CD8-positive, alpha-beta memory T cell (primary cell): Measurements from ENCODE around the gene NENF. TPM values are rescaled to one million over a fixed set of nuclear protein-coding genes. Genes with fewer than 3 reads are reported as not detected.
A peak's percentile ranks its signal among the peaks of the same experiment; 100 is the strongest.

Experiments
- CTCF ChIA-PET: fragments of 350-600 bp; sonication (Branson Sonifier 250); formaldehyde crosslinking; loops from one replicate; lab custom pipeline; 2021; ENCODE audit warnings: antibody characterized with exemption; lab: Charles Lee
- POLR2A ChIA-PET: fragments of 350-600 bp; sonication (Branson Sonifier 250); formaldehyde crosslinking; loops from one replicate; lab custom pipeline; 2021; ENCODE audit warnings: antibody characterized with exemption; lab: Charles Lee
- DNase-seq, 5 donors: peaks; one replicate each; pipeline versions ENCODE4 v3.0.0 to v3.0.0-alpha.2; 2020 to 2022; ENCODE audit warnings: mixed read lengths in 1 of 5
- H3K27ac ChIP-seq: one replicate; pipeline ENCODE4 v1.7.0; 2013; ENCODE audit warnings: low read depth, mild to moderate bottlenecking, low read length, moderate library complexity
- H3K27me3 ChIP-seq: 2 replicates; pipeline ENCODE4 v1.7.0; 2013; ENCODE audit warnings: low read length, mild to moderate bottlenecking; ENCODE audit not compliant: insufficient read depth, poor library complexity, severe bottlenecking
- H3K36me3 ChIP-seq: 2 replicates; pipeline ENCODE4 v1.7.0; 2013; ENCODE audit warnings: mild to moderate bottlenecking, low read length, moderate library complexity; ENCODE audit not compliant: insufficient read depth
- H3K4me1 ChIP-seq: 2 replicates; pipeline ENCODE4 v1.7.0; 2013; ENCODE audit warnings: mild to moderate bottlenecking, low read length, moderate library complexity; ENCODE audit not compliant: insufficient read depth
- H3K4me3 ChIP-seq: 2 replicates; pipeline ENCODE4 v1.7.0; 2013; ENCODE audit warnings: mild to moderate bottlenecking, low read length
- H3K9me3 ChIP-seq: 2 replicates; pipeline ENCODE4 v1.7.0; 2013; ENCODE audit warnings: mild to moderate bottlenecking, low read length
- H3K27ac Mint-ChIP-seq, 8 donors: one replicate each; pipeline ENCODE4 v1.8.0; 2020 to 2021; ENCODE audit warnings: mixed read lengths in 8 of 8, mild to moderate bottlenecking in 6 of 8, inconsistent platforms in 3 of 8, moderate library complexity in 3 of 8
- H3K27me3 Mint-ChIP-seq, 2 donors: one replicate each; pipeline ENCODE4 v1.8.0; 2020 to 2021; ENCODE audit warnings: mixed read lengths in 2 of 2, mild to moderate bottlenecking in 1 of 2, moderate library complexity in 1 of 2
- H3K36me3 Mint-ChIP-seq, 3 donors: one replicate each; pipeline ENCODE4 v1.8.0; 2020 to 2021; ENCODE audit warnings: mixed read lengths in 3 of 3, inconsistent platforms in 1 of 3, mild to moderate bottlenecking in 1 of 3
- H3K4me1 Mint-ChIP-seq, 3 donors: one replicate each; pipeline ENCODE4 v1.8.0; 2020 to 2021; ENCODE audit warnings: mixed read lengths in 3 of 3, inconsistent platforms in 1 of 3, mild to moderate bottlenecking in 1 of 3
- H3K4me3 Mint-ChIP-seq, 7 donors: one replicate each; pipeline ENCODE4 v1.8.0; 2020 to 2021; ENCODE audit warnings: mixed read lengths in 7 of 7, mild to moderate bottlenecking in 6 of 7, moderate library complexity in 4 of 7, inconsistent platforms in 2 of 7
- H3K9me3 Mint-ChIP-seq, 5 donors: one replicate each; pipeline ENCODE4 v1.8.0; 2020 to 2022; ENCODE audit warnings: mixed read lengths in 5 of 5, mild to moderate bottlenecking in 3 of 5, moderate library complexity in 2 of 5, inconsistent platforms in 1 of 5
- polyA plus RNA-seq: library from polyadenylated mRNA; unstranded; fragments of 300-500 nt; fragmentation: Illumina TruSeq; gene quantifications from one replicate; pipeline ENCODE4 v1.2.3, GENCODE V29; 2021
- total RNA-seq, 2 experiments: library from RNA; stranded (reverse); gene quantifications; one replicate each; pipeline ENCODE4 v1.2.3, GENCODE V29; 2021

NENF gene
- total and polyA plus RNA-seq, 3 experiments from 2014 or later: 45.5 to 49.9 (median 47.9) TPM

- H3K4me3 ChIP-seq: peak overlapping the region; percentile 32
- Mint-ChIP-seq H3K36me3 (no peaks in the 10 kb centered on the region), H3K27me3 (peaks cover 0 to 4% of the 10 kb centered on the region in 2 donors), H3K9me3 (no peaks in the 10 kb centered on the region), H3K4me3 (peak overlapping the region; percentile 70 to 91 (median 74)), H3K4me1 (peaks cover 20 to 35% (median 30%) of the 10 kb centered on the region in 3 donors), H3K27ac (peak overlapping the region in 4 of 8 donors; percentile 37 to 73 (median 70))
- H3K36me3 ChIP-seq: no peaks in the 10 kb centered on the region
- CTCF ChIA-PET: interaction anchor here (1.8 kb wide), 1 partner anchor 23 kb away, joined by 15 read pairs; no protein-coding TSS in a partner anchor
- no peaks in the 10 kb centered on the region for H3K9me3 ChIP-seq
- no peak for DNase-seq
- POLR2A ChIA-PET: interaction anchor here (1.8 kb wide), 1 partner anchor 17 kb away, joined by 10 read pairs; the partner anchor contains the start of gene PACC1
- H3K27me3 ChIP-seq: no peaks in the 10 kb centered on the region
- H3K4me1 ChIP-seq: peaks cover 21% of the 10 kb centered on the region
- peak overlapping the region; percentile 55 for H3K27ac ChIP-seq
Observed at GRCh38 chr1:212432272-212432660, 454 bp upstream of the NENF start.

- ChIA-PET CTCF (interaction anchor here (1.8 kb wide), 1 partner anchor 21 kb away, joined by 15 read pairs; no protein-coding TSS in a partner anchor), POLR2A (interaction anchor here (1.0 to 1.8 kb wide), 3 partner anchors 19 to 147 kb away, joined by 3 to 10 read pairs (median 4); partner anchors contain the start of gene PACC1)
- Histone ChIP-seq H3K27ac (peak overlapping the region; percentile 64), H3K4me1 (peaks cover 25% of the 10 kb centered on the region), H3K27me3 (no peaks in the 10 kb centered on the region), H3K36me3 (no peaks in the 10 kb centered on the region), H3K4me3 (peak overlapping the region; percentile 67), H3K9me3 (no peaks in the 10 kb centered on the region)
- DNase-seq: no peak
- Mint-ChIP-seq H3K36me3 (no peaks in the 10 kb centered on the region), H3K27ac (peak overlapping the region in 5 of 8 donors; percentile 18 to 96 (median 71)), H3K4me1 (peaks cover 22 to 46% (median 40%) of the 10 kb centered on the region in 3 donors), H3K4me3 (peak overlapping the region; percentile 49 to 88 (median 82)), H3K27me3 (peaks cover 0 to 4% of the 10 kb centered on the region in 2 donors), H3K9me3 (no peaks in the 10 kb centered on the region)
Observed at GRCh38 chr1:212433577-212434462, 1.1 kb downstream of the NENF start.

- POLR2A ChIA-PET: no interaction called here
- peaks cover 22 to 46% (median 40%) of the 10 kb centered on the region in 3 donors for H3K4me1 Mint-ChIP-seq
Observed at GRCh38 chr1:212434992-212435391, 2.3 kb downstream of the NENF start.

GRCh38 chr1:212437179-212437798 lies 4.6 kb downstream of the NENF start:
- no peaks in the 10 kb centered on the region for H3K9me3 ChIP-seq
- POLR2A ChIA-PET: no interaction called here
- Mint-ChIP-seq H3K9me3 (no peaks in the 10 kb centered on the region), H3K27ac (peak overlapping the region in 2 of 8 donors; percentile 43 to 84), H3K36me3 (peaks cover 0 to 1% (median 0%) of the 10 kb centered on the region in 3 donors), H3K4me3 (peak overlapping the region in 1 of 7 donors; percentile 16), H3K27me3 (no peaks in the 10 kb centered on the region), H3K4me1 (peaks cover 16 to 43% (median 38%) of the 10 kb centered on the region in 3 donors)
- H3K27me3 ChIP-seq: no peaks in the 10 kb centered on the region
- CTCF ChIA-PET: interaction anchor here (1.0 to 2.1 kb wide), 2 partner anchors 18 to 367 kb away, joined by 3 to 10 read pairs; no protein-coding TSS in a partner anchor
- no peak overlapping the region for H3K27ac ChIP-seq
- no peak for DNase-seq
- H3K4me3 ChIP-seq: no peak overlapping the region
- H3K36me3 ChIP-seq: no peaks in the 10 kb centered on the region
- peaks cover 24% of the 10 kb centered on the region for H3K4me1 ChIP-seq

More at GRCh38 chr1:212434992-212435391, 2.3 kb downstream of the NENF start:
- peak overlapping the region in 1 of 8 donors; percentile 18 for H3K27ac Mint-ChIP-seq
- no peak overlapping the region for H3K27ac ChIP-seq
- H3K36me3 Mint-ChIP-seq: no peaks in the 10 kb centered on the region
- H3K9me3 Mint-ChIP-seq: no peaks in the 10 kb centered on the region
- no peaks in the 10 kb centered on the region for H3K27me3 ChIP-seq
- peaks cover 25% of the 10 kb centered on the region for H3K4me1 ChIP-seq
- DNase-seq: no peak
- no peaks in the 10 kb centered on the region for H3K9me3 ChIP-seq
- CTCF ChIA-PET: no interaction called here
- H3K4me3 ChIP-seq: no peak overlapping the region
- H3K36me3 ChIP-seq: no peaks in the 10 kb centered on the region
- H3K27me3 Mint-ChIP-seq: no peaks in the 10 kb centered on the region
- H3K4me3 Mint-ChIP-seq: peak overlapping the region in 2 of 7 donors; percentile 17 to 49

- H3K36me3 ChIP-seq: no peaks in the 10 kb centered on the region
- DNase-seq: no peak
- Mint-ChIP-seq H3K4me1 (peaks cover 12 to 35% (median 28%) of the 10 kb centered on the region in 3 donors), H3K27ac (no peak overlapping the region), H3K36me3 (peaks cover 0 to 7% (median 0%) of the 10 kb centered on the region in 3 donors), H3K9me3 (no peaks in the 10 kb centered on the region), H3K4me3 (no peak overlapping the region), H3K27me3 (no peaks in the 10 kb centered on the region)
- no peaks in the 10 kb centered on the region for H3K9me3 ChIP-seq
- no peak overlapping the region for H3K4me3 ChIP-seq
- no peaks in the 10 kb centered on the region for H3K27me3 ChIP-seq
- CTCF ChIA-PET: no interaction called here
- peaks cover 14% of the 10 kb centered on the region for H3K4me1 ChIP-seq
- POLR2A ChIA-PET: no interaction called here
- no peak overlapping the region for H3K27ac ChIP-seq
Observed at GRCh38 chr1:212438831-212439237, 6.1 kb downstream of the NENF start.

GRCh38 chr1:212440419-212440818 lies 7.7 kb downstream of the NENF start:
- Histone ChIP-seq H3K27me3 (no peaks in the 10 kb centered on the region), H3K9me3 (no peaks in the 10 kb centered on the region), H3K4me1 (peaks cover 6% of the 10 kb centered on the region), H3K27ac (no peak overlapping the region), H3K4me3 (no peak overlapping the region), H3K36me3 (no peaks in the 10 kb centered on the region)
- Mint-ChIP-seq H3K4me3 (no peak overlapping the region), H3K9me3 (no peaks in the 10 kb centered on the region), H3K27me3 (no peaks in the 10 kb centered on the region), H3K36me3 (peaks cover 0 to 17% (median 1%) of the 10 kb centered on the region in 3 donors), H3K27ac (peak overlapping the region in 2 of 8 donors; percentile 11 to 50), H3K4me1 (peaks cover 6 to 25% (median 16%) of the 10 kb centered on the region in 3 donors)
- no peak for DNase-seq
- CTCF ChIA-PET: interaction anchor here (1.0 to 1.1 kb wide), 2 partner anchors 15 to 16 kb away, joined by 3 to 4 read pairs; no protein-coding TSS in a partner anchor
- POLR2A ChIA-PET: interaction anchor here (0.6 kb wide), 1 partner anchor 405 kb away, joined by 4 read pairs; the partner anchor contains the start of genes DTL and INTS7

- no peaks in the 10 kb centered on the region for H3K9me3 Mint-ChIP-seq
Observed at GRCh38 chr1:212442408-212442807, 9.7 kb downstream of the NENF start.

More at GRCh38 chr1:212442408-212442807, 9.7 kb downstream of the NENF start:
- Mint-ChIP-seq H3K27me3 (no peaks in the 10 kb centered on the region), H3K27ac (peak overlapping the region in 1 of 8 donors; percentile 2), H3K4me1 (peaks cover under 1 to 15% (median 12%) of the 10 kb centered on the region in 3 donors), H3K4me3 (no peak overlapping the region), H3K36me3 (peaks cover 0 to 34% (median 1%) of the 10 kb centered on the region in 3 donors)
- Histone ChIP-seq H3K36me3 (no peaks in the 10 kb centered on the region), H3K4me3 (no peak overlapping the region), H3K27ac (no peak overlapping the region), H3K9me3 (no peaks in the 10 kb centered on the region), H3K4me1 (peaks cover 2% of the 10 kb centered on the region), H3K27me3 (no peaks in the 10 kb centered on the region)
- ChIA-PET POLR2A (no interaction called here), CTCF (interaction anchor here (1.4 kb wide), 1 partner anchor 13 kb away, joined by 3 read pairs; no protein-coding TSS in a partner anchor)
- DNase-seq: no peak
